Mucosa of gallbladder (tissue), 1 donor: ENCODE measurements around the gene TREML4. TPM values are rescaled to one million over a fixed set of nuclear protein-coding genes. Genes with fewer than 3 reads are reported as not detected.
"Not testable (repeated sequence)": the region's sequence is repeated elsewhere in the genome, so short reads cannot be mapped to it uniquely, and the experiment has no call there.

Experiments
- DNase-seq: peaks from one replicate; pipeline ENCODE4 v3.0.0-alpha.2; 2020; ENCODE audit warnings: low spot score
- total RNA-seq: library from RNA; stranded (reverse); gene quantifications from one replicate; pipeline ENCODE4 v1.2.1, GENCODE V29; 2021
- donor health status: DM: no; HTN: no; CAD: no.

The TREML4 gene, protein sequence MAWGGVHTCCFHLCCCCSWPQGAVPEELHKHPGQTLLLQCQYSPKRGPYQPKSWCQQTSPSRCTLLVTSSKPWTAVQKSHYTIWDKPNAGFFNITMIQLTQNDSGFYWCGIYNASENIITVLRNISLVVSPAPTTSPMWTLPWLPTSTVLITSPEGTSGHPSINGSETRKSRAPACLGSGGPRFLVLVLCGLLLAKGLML
- total RNA-seq, result not detected

DNA sequence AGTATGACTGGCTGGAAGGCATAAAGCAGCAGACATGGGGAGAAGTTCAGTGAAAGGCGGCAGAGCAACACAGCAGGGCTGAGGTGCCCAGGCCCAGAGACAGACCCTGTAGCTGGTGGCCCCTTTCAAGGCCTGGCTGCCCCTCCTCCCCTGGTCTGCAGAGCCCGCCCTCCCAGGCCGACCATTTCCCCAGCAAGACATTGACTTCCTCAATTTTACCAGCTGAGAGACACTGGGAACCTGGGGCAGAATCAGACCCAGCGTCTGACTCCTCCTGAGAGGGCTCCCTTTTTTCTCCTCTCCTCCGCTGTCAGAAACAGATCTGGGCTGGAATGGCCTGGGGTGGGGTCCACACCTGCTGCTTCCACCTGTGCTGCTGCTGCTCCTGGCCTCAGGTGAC, at the start of gene TREML4:
TREML4 (plus strand) TSS at position 254 of the 400 bp plus-strand sequence; CDS start at position 333, 79 bp downstream.
- no peak for DNase-seq

DNA sequence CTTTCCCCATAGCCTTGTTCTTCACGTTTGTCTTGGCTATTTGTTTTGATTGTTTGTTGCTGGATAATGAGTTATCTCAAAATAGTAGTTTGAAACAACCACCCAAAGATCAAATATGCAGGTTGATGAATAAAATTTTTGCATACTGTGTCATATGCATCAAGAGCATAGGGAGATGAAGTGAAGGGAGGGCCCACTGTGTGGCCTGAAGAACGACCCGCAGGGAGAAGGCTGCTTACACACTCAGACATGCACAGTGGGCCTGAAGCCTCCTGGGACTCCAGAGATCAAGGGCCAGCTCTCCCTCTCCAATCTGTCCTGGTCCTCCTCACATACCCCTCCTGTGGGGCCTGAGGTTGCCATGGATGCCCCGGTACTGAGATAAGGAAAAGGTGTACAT, 49.0 kb upstream of the TREML4 start:
- no peak for DNase-seq

DNA sequence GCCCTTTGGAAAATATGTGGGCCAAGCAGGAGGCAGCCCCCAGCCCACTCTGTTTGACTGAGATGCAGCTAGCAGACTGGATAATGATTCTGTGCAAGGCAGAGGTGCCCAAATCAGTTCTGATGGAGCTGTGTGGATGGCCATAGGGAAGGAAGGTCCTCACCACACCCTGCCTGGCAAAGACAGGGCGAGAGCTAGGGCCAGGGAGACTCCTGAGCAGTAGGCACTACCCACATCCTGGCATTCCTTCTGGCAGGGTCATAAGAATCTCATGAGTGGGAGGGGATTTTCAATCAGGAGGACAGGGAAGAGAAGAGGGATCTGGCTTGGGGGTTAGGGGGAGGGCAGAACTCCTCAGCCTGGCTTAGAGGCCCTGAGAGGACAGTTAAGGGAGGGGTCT, 46.6 kb upstream of the TREML4 start:
- DNase-seq, result no peak

DNA sequence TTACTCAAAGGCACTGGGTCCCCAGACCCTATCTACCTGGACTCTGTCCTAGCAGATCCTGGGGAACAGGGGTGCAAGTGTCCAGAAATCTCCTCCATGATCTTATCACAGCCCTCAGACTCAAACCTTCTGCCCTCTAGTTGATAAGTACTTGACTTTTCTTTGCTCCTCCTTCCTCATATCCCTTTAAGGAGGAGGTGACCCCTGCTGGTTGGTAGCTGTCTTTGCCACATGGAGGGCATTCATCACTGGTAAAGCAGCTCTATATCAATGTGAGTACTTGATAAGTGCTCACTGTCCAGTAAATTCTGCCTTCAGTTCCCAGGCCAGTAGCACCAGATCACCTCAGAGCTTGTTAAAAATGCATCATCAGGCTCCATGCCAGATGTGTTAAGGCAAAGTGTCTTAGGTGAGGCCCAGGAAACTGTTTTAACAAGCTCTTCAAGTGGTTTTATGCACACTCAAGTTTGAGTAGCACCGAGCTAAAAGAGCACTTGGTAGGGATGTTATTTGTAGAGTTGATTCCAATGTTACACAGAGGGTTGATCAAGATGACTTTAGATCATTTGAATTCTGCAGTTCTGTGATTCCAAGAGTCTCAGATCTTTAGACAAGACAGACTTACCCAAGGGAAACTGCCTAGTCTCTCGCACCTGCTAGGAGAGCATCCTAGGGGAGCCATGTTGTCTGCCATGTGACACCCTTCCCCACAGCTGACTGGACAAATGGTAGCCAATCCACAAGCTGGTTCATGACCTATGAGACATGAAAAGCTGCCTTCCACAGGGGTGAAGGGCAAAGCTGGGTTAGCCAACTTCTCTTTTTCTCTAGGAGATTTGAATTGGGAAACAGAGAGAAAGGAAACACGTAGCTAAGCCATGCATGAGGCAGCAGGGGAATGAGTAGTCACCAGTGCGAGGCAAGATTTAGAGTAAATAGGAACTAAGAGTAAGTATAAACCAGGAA, 45.8 kb upstream of the TREML4 start:
- DNase-seq, result peak; percentile 46

DNA sequence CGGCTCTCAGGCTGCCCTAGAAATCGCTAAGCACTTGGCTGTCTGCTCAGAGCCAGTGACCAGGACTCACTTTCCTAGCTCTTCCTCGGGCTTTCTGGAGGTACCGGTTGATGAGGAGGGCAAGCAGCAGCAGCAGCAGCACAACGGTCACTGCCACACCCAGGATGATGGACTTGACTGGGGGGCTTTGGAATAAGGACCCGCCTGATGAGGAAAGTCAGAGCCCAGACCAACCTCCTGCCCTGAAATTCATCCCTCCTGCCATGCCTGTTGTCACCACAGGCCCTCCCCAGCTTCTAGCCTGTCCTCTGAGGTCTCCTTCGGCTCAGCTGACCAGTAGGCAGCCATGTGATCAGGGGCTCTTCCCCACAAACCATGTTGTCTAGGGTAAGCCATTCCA, 43.4 kb upstream of the TREML4 start:
- DNase-seq, result no peak

DNA sequence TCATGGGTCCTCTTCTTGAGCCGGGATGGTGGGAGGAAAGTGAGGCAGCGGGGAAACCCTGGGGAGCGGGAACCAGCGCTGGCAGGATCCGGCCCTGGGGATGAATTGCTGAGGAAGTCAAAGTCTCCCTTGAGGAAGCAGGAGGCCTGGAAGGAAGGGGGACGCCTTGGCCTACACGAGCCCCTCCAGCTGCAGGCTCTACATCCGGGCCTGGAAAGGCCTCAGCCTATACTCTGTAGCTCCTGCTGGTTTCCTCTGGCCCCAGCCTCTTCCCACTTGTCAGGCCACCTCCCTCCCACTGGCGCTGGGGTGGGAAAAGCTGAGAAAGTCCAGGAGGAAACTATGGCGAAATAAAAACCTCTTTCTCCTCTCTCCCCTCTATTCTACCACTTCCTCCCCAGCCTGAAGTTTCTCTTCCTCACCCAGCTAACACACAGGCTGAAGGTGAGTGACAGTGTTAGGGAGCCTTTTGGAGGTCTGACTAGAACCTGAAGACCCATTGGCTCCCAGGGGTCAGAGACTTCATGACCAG, 42.1 kb upstream of the TREML4 start:
- no peak for DNase-seq

DNA sequence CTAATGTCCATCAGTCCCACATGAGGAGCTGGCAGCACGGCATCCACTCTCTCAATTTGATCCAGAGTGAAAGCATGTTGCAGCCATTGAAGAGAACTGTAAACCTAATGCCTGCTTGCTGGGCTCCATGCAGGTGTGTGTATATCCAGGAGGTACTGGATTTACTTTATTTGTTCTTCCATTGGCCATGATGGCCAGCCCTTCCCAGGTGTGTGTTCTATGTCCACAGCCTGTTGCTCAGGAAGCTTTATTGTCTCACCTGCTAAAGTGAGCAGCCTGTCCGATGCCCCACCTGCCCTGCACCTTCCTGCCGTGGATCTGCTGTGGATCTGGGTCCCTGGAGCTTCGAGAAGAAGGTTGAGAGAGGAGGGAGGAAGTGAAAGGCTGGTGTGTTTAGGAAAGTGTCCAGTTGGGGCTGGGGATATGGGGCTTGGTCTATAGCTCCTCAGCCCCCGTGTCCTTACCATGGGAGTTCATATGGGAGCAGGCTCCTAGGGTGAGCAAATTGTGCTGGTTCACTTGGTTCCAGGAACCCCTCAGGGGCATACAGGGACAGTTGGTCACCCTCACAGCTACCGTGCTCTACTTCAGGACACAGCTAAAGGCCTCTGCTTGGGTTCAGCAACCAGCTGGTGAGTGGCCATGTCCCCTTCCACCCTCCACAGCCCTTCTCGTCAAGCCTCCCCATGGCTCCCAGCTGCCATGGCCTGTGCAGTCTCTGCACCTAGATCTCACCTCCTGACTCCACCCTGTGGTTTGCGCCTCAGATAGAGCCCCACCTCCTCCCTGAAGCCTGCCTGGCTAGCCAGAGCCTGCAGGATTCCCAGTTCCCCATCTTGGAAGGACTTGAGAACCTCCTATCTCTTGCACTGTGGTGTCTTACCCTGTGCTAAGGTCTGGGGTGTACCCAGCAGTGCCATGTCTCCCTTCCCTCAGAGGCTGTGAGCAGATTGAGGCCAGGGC, 39.9 kb upstream of the TREML4 start:
- no peak for DNase-seq

DNA sequence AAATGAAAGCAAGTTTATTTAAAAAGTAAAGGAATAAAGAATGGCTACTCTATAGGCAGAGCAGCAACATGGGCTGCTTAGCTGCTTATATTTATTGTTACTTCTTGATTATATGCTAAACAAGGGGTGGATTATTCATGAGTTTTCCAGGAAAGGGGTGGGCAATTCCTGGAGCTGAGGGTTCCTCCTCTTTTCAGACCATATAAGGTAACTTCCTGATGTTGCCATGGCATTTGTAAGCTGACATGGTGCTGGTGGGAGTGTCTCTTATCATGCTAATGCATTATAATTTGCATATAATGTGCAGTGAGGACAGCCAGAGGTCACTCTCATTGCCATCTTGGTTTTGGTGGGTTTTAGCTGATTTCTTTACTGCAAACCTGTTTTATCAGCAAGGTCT, 39.1 kb upstream of the TREML4 start:
- DNase-seq, result not testable (repeated sequence)

DNA sequence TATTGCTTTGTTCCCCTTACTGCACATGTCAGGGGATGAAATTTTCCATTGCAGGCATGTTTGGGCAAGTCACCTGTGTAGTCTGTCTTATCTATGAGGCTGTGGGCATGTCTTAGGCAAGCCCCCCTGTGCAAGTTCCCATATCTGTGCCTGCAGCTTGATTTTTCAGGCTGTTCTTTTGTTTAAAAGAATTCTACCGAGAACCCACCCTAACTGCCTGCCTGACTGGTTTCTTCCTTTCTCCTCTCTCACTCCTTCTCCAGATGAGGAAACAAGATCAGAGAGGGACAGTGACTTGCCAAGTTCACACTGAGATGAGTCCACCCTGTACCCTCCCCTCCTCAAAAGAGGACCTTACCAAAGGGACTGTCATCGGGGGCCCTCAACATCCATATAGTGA, 38.2 kb upstream of the TREML4 start:
- DNase-seq, result no peak

DNA sequence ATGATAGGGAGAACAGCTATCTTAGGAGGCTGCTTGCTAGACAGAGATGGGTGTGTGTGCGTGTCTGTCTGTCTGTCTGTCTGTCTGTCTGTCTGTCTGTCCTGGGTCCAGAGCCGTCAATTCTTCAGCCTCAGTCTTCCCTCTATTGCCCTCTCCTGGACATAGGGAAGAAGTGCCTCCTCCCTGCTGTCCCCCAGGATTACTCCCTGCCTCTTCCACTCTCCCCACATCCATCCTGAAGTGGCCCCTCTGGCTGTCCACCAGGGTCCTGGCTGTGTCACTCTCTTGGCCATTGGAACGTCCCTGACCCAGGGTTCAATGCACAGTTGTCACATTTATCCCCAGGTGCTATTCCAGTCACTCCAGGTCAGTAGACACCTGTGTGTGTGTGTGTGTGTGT, 37.4 kb upstream of the TREML4 start:
- no peak for DNase-seq

DNA sequence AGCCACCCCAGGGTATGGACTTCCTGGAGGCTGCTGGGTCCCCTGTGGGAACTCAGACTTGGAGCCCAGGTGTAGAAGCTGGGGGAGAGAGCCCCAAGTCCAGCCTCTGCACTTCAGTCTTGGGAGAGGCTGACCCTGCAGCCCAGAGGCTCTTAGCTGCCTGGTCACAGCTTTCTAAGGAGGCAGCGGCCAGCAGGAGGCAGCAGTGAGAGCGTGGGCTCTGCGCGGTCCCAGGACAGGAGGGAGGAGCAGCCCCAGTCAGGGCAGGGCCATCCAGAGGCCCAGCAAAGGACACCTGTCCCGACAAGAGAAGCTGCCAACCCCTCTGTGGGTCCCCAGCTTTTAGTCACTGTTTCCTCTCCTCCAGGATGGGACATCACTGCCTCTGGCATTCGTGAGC, 36.6 kb upstream of the TREML4 start:
- DNase-seq, result no peak

DNA sequence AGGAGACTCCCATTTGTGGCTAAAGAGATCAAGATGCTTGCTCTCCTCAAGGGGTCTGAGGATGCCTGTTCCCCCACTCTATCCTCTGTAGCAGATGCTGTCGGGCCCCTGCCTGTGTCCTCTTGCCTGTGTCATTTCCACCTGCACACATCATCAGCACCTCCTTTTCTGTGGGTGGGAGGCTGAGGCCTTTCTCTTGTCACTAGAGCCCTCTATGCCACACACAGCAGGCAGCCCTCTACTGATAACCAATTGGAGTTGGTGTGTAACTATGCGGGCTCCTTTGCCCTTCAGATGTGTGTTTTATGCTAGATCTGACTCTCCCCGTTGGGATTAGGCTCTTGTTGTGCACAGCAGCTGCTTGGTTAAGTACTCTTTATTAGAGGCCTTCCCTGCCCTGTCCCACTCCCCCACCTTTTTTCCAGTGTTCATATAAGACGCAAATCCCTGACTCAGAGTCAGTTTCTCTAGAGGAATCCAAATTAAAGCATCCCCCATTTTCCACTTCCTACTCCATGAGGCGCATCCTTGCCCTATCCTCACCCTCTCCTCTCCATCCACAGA, 34.9 kb upstream of the TREML4 start:
- no peak for DNase-seq

DNA sequence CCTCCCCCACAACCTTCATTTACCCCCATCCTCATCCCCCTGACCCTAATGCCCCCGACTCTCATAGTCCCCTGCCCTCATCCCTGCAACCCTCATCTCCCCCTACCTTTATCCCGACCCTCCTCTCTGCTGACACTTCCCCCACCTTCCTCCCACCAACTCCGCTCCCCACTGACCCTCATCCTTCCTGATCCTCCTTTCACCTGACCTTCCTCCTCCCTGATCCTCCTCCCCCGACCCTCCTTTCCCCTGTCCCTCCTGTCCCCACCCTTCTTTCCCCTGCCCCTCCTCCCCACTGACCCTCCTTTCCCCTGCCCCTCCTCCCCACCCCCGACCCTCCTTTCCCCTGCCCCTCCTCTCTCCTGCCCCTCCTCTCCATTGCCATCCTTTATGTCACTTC, 34.3 kb upstream of the TREML4 start:
- no peak for DNase-seq

DNA sequence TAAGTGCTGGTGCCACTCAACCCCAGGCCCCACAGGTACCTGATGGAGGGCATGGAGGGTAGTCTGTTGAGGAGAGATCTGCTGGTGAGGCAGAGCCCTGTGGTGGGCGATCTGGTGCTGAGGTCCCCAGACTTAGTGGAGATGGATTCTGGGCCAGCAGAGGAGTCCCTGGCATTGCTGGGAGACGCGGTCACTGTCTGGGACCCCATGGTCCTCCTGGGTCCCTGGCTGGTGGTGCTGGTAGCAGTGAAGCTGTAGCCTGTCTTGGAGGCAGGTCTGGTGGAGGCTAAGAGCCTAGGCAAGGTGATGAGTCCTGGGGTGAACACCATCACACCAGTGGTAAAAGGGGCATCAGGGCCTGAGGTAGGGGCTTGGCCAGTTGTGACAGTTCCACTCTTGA, 33.8 kb upstream of the TREML4 start:
- DNase-seq, result no peak

DNA sequence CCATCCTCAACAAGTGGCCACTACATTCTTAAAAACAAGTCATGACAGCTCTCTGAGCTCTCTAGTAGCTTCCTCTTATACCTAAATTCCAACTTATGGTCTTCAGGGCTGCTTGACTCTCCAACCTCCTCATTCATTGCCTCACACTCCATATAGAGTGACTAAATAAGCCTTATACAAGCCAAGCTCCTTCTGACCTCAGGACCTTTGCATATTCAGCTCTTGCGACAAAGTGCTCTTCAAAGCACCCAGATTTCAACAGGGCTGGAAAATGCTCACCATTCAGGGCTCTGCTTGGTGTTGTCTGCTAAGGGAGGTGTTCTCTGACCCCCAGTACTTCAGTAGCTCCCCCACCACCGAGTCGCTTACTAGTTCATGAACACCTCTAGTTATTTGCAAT, 30.9 kb upstream of the TREML4 start:
- no peak for DNase-seq

DNA sequence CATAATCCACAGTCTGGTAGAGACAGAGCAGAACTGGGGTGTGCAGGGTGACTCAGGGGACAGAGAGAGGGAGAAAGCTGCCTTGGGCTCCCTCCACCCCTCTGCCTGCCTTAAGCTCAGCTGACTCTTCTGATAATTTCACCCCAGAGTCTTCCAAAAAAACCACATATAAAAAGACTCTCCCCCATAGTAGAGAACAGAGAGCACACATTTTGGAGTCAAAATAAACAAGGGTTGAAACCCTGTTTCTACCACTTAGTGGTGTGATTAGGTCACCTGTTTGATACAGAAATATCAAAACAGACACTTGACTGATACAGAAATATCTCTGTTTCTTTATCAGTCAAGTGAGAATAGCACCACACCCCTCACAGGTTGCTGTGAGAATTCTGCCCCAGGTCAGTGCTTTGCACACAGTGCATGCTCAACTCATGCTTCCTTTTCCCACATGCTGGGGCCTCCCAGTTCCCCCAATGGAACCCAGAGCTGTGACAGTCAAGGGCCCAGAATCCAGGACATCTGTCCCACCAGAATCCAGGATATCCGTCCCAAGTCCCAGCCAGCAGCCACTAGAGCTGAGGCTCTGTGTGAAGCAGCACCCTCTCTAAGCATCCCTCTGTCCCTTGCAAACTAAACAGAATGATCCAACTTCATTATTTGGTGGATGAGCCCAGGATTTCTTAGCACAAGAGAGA, 28.4 kb upstream of the TREML4 start:
- DNase-seq, result no peak

DNA sequence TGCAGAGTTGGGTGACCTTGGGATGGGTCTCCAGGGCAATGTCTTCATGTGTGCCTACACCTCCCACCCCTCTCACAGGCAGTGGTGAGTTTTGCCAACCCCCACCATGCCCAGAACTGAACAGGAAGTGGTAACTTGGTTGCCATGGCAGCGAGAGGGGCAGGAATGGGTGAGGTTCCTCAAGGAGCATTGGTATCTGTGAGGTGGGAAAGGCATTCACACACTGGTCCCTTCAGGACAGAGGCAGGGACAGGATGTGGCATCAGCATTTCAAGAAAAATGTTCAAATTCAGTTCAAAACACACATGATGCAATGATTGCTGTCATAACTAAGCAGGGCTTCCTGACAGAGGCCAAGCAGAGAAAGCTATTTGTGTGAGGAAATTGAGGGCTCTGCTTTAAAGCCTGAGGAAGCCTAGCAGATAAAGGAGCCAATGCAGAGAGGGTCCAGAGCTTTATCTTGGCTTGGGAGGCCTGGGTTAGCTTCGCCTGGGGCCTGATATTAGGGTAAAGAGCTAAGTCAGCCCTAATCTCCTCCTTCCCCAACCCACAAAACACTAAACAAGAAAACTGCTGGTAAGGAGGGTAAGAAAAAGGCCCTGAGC, 27.8 kb upstream of the TREML4 start:
- DNase-seq, result no peak

DNA sequence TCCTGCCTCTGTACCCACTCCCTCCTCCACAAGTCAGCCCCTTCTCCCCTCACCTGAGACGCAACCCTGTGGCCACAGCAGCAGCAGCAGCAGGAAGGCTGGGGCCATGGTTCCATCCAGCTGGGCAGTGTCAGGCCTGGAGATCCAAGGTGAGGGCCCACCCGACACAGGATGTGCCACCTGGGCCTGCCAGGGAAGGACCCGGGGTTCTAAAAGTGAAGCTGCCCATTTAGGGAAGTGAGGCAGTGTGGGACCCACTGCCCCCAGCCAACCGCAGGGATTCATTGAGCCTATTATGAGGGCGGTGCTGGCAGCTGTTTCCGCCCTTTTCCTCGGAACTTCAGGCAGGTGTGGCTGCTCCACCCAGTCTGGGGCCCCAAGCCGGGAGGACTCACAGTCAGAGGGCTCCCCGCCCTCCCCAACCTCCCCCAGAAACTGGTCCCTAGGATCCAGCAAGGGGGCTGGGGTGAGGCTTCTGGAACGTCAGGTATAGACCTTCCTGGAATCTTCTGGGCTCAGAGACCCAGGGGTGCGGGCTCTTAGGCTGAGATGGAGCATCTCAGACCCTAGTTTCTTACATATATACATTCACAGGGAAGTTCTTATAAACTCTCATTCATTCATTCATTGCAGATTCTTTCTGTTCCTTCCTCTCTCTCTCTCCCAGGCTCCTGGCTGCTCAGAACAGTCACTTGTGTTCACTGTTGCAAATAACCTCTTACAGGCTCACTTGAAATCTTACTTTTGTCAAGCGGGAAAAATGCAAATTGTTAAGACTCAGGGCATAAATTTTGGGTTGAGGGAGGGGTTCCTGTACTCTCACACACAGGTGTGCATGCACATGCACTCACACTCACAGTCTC, 27.0 kb upstream of the TREML4 start, which contains the start of gene TREML2:
TREML2 (minus strand) TSS at position 249 of the 863 bp plus-strand sequence; CDS start at position 108, 141 bp downstream.
- no peak for DNase-seq

DNA sequence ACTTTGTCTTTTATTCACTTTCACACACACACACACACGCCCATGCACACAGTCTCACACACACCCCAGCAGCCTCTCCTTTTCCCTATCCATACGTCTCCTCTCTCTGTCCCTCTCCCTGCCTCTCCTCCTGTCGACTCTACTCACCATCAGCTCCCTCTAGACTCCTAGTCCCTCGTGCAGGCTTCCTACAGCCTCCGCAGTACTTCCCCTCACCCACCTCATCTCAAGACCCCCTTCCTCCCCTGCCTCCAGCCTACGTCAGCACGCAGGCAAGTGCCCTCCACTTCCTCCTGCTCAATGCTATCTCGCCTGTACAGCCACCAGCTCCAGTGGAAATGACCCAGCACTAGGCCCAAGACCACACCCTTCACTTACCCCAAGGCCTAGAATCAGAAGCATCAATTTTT, 26.4 kb upstream of the TREML4 start:
- DNase-seq, result no peak
